DOHH2 (cell line): Measurements from ENCODE around the gene SPNS1.
"Not testable (repeated sequence)": the region's sequence is repeated elsewhere in the genome, so short reads cannot be mapped to it uniquely, and the experiment has no call there.

Experiments
- H3F3A ChIP-seq: fragments of 200-600 bp; sonication (generic), shearing (Covaris generic); 2 replicates; pipeline ENCODE4 v1.6.0; 2016; ENCODE audit warnings: antibody characterized with exemption, mild to moderate bottlenecking; ENCODE audit not compliant: control insufficient read depth, insufficient read depth
- H3K27ac ChIP-seq: fragments of 200-600 bp; sonication (generic); 2 replicates; pipeline ENCODE4 v1.5.1; 2014; ENCODE audit warnings: low read depth, mild to moderate bottlenecking, low read length, moderate library complexity
- H3K27me3 ChIP-seq: fragments of 200-600 bp; sonication (generic); 2 replicates; pipeline ENCODE4 v1.6.1; 2014; ENCODE audit warnings: mild to moderate bottlenecking, low read length, mixed read lengths; ENCODE audit not compliant: control insufficient read depth
- H3K36me3 ChIP-seq: fragments of 200-600 bp; sonication (generic); 2 replicates; pipeline ENCODE4 v1.6.1; 2014; ENCODE audit warnings: mild to moderate bottlenecking, low read length, moderate library complexity, mixed read lengths; ENCODE audit not compliant: control insufficient read depth
- H3K4me1 ChIP-seq: fragments of 200-600 bp; sonication (generic); 2 replicates; pipeline ENCODE4 v1.6.1; 2014; ENCODE audit warnings: mild to moderate bottlenecking, low read length, mixed read lengths; ENCODE audit not compliant: control insufficient read depth
- H3K4me2 ChIP-seq: fragments of 200-600 bp; sonication (generic); 2 replicates; pipeline ENCODE4 v1.6.0; 2014; ENCODE audit warnings: mild to moderate bottlenecking, low read length, moderate library complexity
- H3K4me3 ChIP-seq: fragments of 200-600 bp; sonication (generic); 2 replicates; pipeline ENCODE4 v1.5.1; 2014; ENCODE audit warnings: mild to moderate bottlenecking, low read length, mixed read lengths
- H3K79me2 ChIP-seq: fragments of 200-600 bp; sonication (generic); 2 replicates; pipeline ENCODE4 v1.6.1; 2014; ENCODE audit warnings: mild to moderate bottlenecking, low read length, mixed read lengths; ENCODE audit not compliant: control insufficient read depth
- H3K9me2 ChIP-seq: fragments of 200-600 bp; sonication (generic); replicated peaks from 2 replicates; pipeline ENCODE4 v1.6.1; 2014; ENCODE audit warnings: mild to moderate bottlenecking, low read length, mixed read lengths; ENCODE audit not compliant: control insufficient read depth
- H3K9me3 ChIP-seq: fragments of 200-600 bp; sonication (generic); 2 replicates; pipeline ENCODE4 v1.6.1; 2014; ENCODE audit warnings: antibody characterized with exemption, low read length, mixed read lengths; ENCODE audit not compliant: control insufficient read depth, insufficient read depth
- H4K20me1 ChIP-seq: fragments of 200-600 bp; sonication (generic); 2 replicates; pipeline ENCODE4 v1.6.0; 2014; ENCODE audit warnings: low read depth, mild to moderate bottlenecking, antibody characterized with exemption, low read length, moderate library complexity; ENCODE audit not compliant: control insufficient read depth, insufficient read depth
- CTCF ChIP-seq: fragments of 200-600 bp; sonication (generic); IDR thresholded peaks from one replicate; pipeline ENCODE4 v1.5.1; 2014; ENCODE audit warnings: antibody characterized with exemption, mild to moderate bottlenecking, low read depth, low read length; ENCODE audit not compliant: poor library complexity, severe bottlenecking
- EZH2phosphoT487 ChIP-seq: fragments of 200-600 bp; sonication (generic); IDR thresholded peaks from 2 replicates; pipeline ENCODE4 v1.6.1; 2017; ENCODE audit warnings: borderline replicate concordance, mild to moderate bottlenecking, antibody characterized with exemption, low read length, moderate library complexity, mixed read lengths

SPNS1 gene

GRCh38 chr16:28938721-28939120 is 35.9 kb upstream of the SPNS1 start:
- no peak overlapping the region for H3K4me3 ChIP-seq
- no peaks in the 10 kb centered on the region for H3K9me2 ChIP-seq
- H3F3A ChIP-seq: peaks cover 29% of the 10 kb centered on the region
- H4K20me1 ChIP-seq: peaks cover 11% of the 10 kb centered on the region; the same call in 1 of the 2 replicates
- H3K27ac ChIP-seq: no peak overlapping the region
- H3K4me2 ChIP-seq: no peak overlapping the region
- no peaks in the 10 kb centered on the region for H3K27me3 ChIP-seq
- peaks cover 27% of the 10 kb centered on the region for H3K79me2 ChIP-seq
- peaks cover 26% of the 10 kb centered on the region for H3K4me1 ChIP-seq
- no peaks in the 10 kb centered on the region; the same call in 1 of the 2 replicates for H3K9me3 ChIP-seq
- TF ChIP-seq EZH2phosphoT487 (no peak), CTCF (no peak)
- H3K36me3 ChIP-seq: peaks cover 58% of the 10 kb centered on the region

- H3K4me2 ChIP-seq, H3K27me3 ChIP-seq, H3K4me3 ChIP-seq, H3K9me3 ChIP-seq, H3K27ac ChIP-seq, H3K9me2 ChIP-seq: not testable (repeated sequence)
- H3K36me3 ChIP-seq: peaks cover 47% of the 10 kb centered on the region
- H3K4me1 ChIP-seq: peaks cover 25% of the 10 kb centered on the region
- peaks cover 15% of the 10 kb centered on the region for H3K79me2 ChIP-seq
- H3F3A ChIP-seq: peaks cover 25% of the 10 kb centered on the region
- H4K20me1 ChIP-seq: peaks cover 11% of the 10 kb centered on the region; the same call in 1 of the 2 replicates
Measured at GRCh38 chr16:28939825-28940224, 34.8 kb upstream of the SPNS1 start.

GRCh38 chr16:28943281-28943680 is 31.3 kb upstream of the SPNS1 start:
- no peak for TF ChIP-seq CTCF
- no peak for TF ChIP-seq EZH2phosphoT487
- Histone ChIP-seq H3K9me3 (no peaks in the 10 kb centered on the region), H4K20me1 (no peaks in the 10 kb centered on the region), H3K4me1 (peaks cover 21% of the 10 kb centered on the region), H3K27me3 (no peaks in the 10 kb centered on the region), H3K4me3 (no peak overlapping the region), H3K9me2 (no peaks in the 10 kb centered on the region), H3K4me2 (no peak overlapping the region), H3F3A (peaks cover 14% of the 10 kb centered on the region), H3K36me3 (peaks cover 15% of the 10 kb centered on the region), H3K79me2 (no peaks in the 10 kb centered on the region), H3K27ac (no peak overlapping the region)

GRCh38 chr16:28946681-28947080 is 27.9 kb upstream of the SPNS1 start:
- TF ChIP-seq CTCF (no peak), EZH2phosphoT487 (no peak)
- H3K4me1 ChIP-seq: peaks cover 26% of the 10 kb centered on the region
- H3K36me3 ChIP-seq: peaks cover 8% of the 10 kb centered on the region
- no peak overlapping the region for H3K4me2 ChIP-seq
- peaks cover 9% of the 10 kb centered on the region for H3K79me2 ChIP-seq
- H3F3A ChIP-seq: peaks cover 2% of the 10 kb centered on the region
- H4K20me1 ChIP-seq: no peaks in the 10 kb centered on the region
- H3K27ac ChIP-seq: no peak overlapping the region
- H3K9me2 ChIP-seq: no peaks in the 10 kb centered on the region
- H3K27me3 ChIP-seq: no peaks in the 10 kb centered on the region
- no peak overlapping the region for H3K4me3 ChIP-seq
- no peaks in the 10 kb centered on the region for H3K9me3 ChIP-seq
